ENCODE measurements around the gene USHBP1.
A peak's percentile ranks its signal among the peaks of the same experiment; 100 is the strongest.

Gene USHBP1

DNA sequence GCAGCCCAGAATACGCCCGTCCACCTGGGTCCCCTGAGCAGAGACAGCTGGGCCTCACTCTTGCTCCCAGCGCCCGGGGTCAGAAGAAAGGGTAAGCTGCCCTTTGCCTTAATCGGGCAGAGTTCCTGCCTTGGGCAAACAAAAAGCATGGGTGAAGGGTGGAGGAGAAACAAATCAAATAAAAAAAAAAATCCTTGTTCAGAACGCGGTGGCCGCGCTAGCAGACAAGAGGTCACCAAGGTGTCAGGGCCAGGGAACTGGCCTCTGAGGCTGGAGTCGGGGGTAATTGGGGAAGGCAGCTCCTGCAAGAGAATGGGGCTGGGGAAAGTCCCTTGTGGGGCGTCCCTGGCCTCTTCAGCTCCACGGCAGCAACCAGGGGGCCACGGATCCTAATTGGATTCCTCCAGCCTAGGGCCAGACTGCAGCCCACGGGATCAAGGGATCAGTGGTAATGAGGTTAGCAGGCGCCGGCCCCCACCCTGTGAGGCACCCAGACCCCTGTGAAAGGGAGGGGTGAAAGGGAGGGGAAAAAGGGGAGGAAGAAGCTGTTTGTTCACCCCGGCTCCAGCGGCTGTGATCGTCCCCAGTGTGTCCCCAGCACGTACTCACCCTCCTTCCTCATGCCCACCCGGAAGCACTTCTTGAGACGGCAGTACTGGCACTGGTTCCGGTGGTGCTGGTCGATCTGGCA lies 24.3 kb downstream of the USHBP1 start:
- no peak for DNase-seq

- no peak for DNase-seq
Measured at GRCh38 chr19:17237747-17238706, 26.5 kb downstream of the USHBP1 start.

GRCh38 chr19:17236811-17237543 lies 27.6 kb downstream of the USHBP1 start:
- DNase-seq, result no peak

- peak; percentile 55 for DNase-seq
Measured at GRCh38 chr19:17235971-17236777, 28.4 kb downstream of the USHBP1 start.

DNA sequence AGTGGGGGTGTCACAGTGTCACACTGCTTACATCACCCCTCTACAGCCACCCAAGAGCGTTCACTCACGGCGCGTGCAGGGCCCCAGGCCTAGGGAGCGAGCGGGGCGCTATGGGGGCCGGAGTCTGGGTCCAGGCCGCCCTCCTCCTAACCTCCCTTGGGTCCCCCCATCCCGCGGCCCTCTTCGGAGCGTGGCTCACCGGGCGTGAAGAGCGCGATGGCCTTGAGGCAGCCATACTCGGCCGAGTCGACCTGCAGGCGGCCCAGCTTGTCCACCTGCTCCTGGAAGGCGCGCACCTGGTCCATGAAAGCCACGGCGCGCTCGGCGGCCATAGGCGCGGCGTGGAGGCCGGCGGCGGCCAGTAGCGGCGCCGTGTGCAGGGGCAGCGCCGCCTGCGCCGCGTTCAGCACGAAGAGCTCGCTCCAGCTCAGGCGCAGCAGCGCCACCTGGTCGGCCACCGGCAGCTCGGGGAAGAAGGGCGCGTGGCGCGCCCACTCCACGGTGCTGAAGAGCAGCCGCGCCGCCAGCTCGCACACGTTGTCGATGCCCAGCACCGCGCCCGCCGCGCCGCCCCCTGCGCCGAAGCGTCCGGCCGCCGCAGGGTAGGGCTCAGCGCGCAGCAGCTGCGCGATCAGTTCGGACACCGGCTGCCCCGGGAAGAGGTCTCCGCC lies 29.1 kb downstream of the USHBP1 start:
- DNase-seq, result peak; percentile 71

DNA sequence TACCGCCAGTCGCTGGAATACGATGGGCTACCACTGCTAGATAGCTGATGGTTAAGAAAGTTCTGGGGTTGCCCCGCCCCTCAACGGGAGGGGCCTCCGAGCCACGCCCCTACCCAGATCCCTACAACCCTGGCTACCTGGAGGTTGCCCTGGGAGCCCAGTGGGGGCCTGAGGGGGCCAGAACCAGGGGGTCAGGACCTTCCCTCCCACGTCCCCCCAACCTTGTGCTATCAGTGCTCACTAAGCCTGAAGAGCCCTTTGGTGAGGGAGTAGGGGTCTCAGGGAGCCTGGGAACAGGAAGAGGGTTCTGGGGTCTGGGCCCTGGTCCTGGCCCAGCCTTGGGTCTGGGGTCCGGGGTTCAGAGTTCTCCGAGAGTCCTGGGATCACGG lies 29.6 kb downstream of the USHBP1 start:
- DNase-seq, result no peak

- no peak for DNase-seq
Measured at GRCh38 chr19:17232258-17232657, 32.3 kb downstream of the USHBP1 start.

GRCh38 chr19:17229890-17230289 lies 34.7 kb downstream of the USHBP1 start:
- no peak for DNase-seq

- no peak for DNase-seq
Measured at GRCh38 chr19:17227798-17228367, 36.7 kb downstream of the USHBP1 start.

DNA sequence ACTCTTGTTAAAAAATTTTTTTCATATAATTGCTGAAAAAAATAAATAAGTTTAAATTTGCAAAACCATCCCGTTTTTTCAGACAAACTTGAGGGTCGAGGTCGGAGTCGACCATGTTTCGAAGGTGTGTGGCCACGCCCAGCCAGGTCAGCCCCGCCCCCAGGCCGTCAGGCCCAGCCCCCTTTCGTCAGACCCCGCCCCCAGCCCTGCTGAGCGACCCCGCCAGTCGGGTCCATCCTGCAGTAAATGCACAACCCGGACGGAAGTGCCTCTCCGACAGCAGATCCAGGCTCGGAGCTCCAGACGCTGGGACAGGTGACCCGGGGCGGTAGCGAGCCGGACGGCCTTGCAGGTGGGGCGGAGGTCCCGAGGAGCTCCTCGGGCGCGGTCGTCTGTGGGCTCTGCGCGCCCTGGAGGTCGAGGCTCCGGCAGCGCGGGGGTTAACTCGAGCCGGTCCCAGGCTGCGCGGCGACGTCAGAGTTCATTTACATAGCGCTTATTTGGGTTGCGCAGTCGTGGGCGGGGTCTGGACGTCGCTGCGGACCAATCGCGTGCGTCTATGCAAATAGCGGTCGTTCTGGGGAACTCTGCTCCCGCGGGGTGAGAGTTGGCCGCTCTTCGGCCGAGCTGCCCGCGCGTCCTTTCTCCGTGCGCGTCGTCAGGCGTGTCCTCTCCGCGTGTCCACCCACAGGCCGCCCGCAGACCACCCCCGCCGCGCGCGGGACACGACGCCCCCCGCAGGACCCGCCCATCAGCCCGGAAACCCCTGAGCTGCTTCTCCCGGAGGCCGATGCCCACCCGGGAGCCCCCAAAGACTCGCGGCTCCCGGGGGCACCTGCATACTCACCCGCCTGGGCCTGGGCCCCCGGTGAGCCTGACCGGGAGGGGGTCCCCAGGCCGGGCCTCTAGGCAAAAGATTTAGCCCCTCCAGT lies 38.3 kb downstream of the USHBP1 start, which contains the start of gene OCEL1:
OCEL1 (plus strand) TSS at position 225 of the 932 bp plus-strand sequence; CDS start at position 247, 22 bp downstream.
- peak; percentile 95 for DNase-seq

GRCh38 chr19:17225053-17225452 lies 39.5 kb downstream of the USHBP1 start:
- no peak for DNase-seq

- no peak for DNase-seq
Measured at GRCh38 chr19:17220207-17220758, 44.3 kb downstream of the USHBP1 start.

DNA sequence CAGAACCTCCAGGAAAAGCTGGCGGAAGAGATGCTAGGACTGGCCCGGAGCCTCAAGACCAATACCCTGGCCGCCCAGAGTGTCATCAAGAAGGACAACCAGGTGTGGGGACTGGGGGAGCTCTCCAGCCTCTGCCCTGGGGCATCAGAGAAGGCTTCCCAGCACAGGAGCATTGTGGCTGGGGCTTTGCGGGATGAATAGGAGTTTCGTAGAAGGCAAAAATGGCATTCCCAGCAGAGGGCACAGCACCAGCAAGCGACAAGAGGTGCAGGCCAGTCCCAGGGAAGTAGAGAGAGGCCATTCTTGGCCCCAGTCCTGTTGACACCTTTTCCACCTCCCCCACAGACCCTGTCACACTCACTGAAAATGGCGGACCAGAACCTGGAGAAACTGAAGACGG lies 45.3 kb downstream of the USHBP1 start:
- DNase-seq, result no peak

DNA sequence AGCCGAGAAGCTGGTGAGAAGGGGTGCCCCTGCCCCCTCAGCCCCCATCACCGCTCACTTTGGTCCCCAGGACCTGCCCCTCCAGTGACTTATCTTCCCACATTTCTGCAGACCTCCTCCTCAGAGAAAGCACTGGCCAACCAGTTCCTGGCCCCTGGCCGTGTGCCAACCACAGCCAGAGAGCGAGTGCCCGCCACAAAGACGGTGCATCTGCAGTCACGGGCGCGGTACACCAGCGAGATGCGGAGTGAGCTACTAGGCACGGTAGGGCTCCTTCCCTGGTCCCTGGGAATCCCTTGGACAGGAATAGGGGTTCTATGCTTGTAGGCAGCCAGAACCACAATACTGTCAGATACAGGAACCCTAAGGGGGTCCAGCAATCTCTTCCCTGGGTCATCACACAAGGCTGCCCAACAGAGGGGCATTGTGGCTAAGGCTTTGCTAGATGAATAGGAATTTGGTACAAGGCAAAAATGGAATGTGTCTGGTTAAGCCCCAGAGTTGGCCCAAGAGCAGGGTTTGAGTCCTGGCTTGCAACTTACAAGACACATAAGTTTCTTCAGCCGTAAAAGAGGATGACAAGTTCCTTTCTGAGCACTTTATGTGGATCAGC lies 48.4 kb downstream of the USHBP1 start:
- no peak for DNase-seq

- peak; percentile 88 for DNase-seq
Measured at GRCh38 chr19:17215127-17215971, 49.2 kb downstream of the USHBP1 start, which contains the start of gene USE1. Gene USE1, plus strand, starts transcription at chr19:17215357. Its CDS starts 49 bp downstream, at chr19:17215406.

GRCh38 chr19:17214508-17215126 lies 49.9 kb downstream of the USHBP1 start:
- DNase-seq, result no peak

- no peak for DNase-seq
Measured at GRCh38 chr19:17213334-17213733, 51.2 kb downstream of the USHBP1 start.

Data from DMS153 (cell line).